ENCODE results near the gene WASF1. TPM values are rescaled to one million over a fixed set of nuclear protein-coding genes. Genes with fewer than 3 reads are reported as not detected.

WASF1 gene
- total RNA-seq, 3 donors from 2014 or later, result 11.4 to 19.7 (median 12.3) TPM

DNA sequence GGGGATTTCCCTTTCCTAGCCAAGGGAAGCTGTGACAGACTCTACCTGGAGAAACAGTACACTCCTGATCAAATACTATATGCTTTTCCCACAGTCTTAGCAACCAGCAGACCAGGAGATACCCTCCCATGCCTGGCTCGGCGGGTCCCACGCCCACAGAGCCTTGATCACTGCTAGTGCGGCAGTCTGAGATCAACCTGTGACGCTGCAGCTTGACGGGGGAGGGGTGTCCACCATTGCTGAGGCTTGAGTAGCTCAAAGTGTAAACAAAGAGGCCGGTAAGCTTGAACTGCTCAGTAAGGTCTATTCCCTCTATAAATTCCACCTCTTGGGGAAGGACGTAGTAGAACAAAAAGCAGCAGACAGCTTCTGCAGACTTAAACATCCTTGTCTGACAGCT, 63.2 kb downstream of the WASF1 start:
- no peaks in the 10 kb centered on the region for H3K4me1 ChIP-seq
- TF ChIP-seq POLR2A (IDR thresholded peaks at IDR 0.05) (no peak), POLR2AphosphoS5 (IDR thresholded peaks at IDR 0.05) (no peak)
- TF ChIP-seq, protein P1, sequence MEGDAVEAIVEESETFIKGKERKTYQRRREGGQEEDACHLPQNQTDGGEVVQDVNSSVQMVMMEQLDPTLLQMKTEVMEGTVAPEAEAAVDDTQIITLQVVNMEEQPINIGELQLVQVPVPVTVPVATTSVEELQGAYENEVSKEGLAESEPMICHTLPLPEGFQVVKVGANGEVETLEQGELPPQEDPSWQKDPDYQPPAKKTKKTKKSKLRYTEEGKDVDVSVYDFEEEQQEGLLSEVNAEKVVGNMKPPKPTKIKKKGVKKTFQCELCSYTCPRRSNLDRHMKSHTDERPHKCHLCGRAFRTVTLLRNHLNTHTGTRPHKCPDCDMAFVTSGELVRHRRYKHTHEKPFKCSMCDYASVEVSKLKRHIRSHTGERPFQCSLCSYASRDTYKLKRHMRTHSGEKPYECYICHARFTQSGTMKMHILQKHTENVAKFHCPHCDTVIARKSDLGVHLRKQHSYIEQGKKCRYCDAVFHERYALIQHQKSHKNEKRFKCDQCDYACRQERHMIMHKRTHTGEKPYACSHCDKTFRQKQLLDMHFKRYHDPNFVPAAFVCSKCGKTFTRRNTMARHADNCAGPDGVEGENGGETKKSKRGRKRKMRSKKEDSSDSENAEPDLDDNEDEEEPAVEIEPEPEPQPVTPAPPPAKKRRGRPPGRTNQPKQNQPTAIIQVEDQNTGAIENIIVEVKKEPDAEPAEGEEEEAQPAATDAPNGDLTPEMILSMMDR (IDR thresholded peaks at IDR 0.05), result no peak
- no peaks in the 10 kb centered on the region for H3K36me3 ChIP-seq
- no peak overlapping the region for H3K4me3 ChIP-seq
- H3K27ac ChIP-seq, result no peak overlapping the region
- DNase-seq (ENCODE audit: low spot score in 2 of 2), result no peak
- intact Hi-C loops (cut with DNase I; ENCODE audit: low total_unique reads), result no loop called here
- H3K27me3 ChIP-seq, result no peaks in the 10 kb centered on the region
- H3K9me3 ChIP-seq, result no peaks in the 10 kb centered on the region

DNA sequence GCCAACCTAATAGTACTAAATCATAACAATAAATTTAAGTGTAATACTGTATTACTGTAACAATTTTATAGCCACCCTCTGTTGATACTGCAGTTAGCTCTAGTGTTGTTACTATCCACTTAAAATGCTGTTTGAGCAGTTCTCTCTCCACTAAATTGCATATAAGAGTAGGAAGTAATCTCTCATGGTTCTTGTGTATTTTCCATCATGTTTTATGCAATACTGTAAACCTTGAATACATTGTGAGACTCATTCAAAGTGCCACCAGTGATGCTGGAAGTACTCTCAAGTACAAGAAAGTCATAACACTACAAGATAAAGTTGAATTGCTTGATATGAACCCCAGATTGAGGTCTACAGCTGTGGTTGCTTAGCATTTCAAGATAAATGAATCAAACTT, 65.5 kb downstream of the WASF1 start:
- no peaks in the 10 kb centered on the region for H3K4me1 ChIP-seq
- no peak overlapping the region for H3K4me3 ChIP-seq
- intact Hi-C loops (cut with DNase I; ENCODE audit: low total_unique reads), result no loop called here
- H3K9me3 ChIP-seq, result no peaks in the 10 kb centered on the region
- H3K36me3 ChIP-seq, result no peaks in the 10 kb centered on the region
- H3K27me3 ChIP-seq, result no peaks in the 10 kb centered on the region
- DNase-seq (ENCODE audit: low spot score in 2 of 2), result no peak
- TF ChIP-seq POLR2AphosphoS5 (IDR thresholded peaks at IDR 0.05) (no peak), POLR2A (IDR thresholded peaks at IDR 0.05) (no peak)
- TF ChIP-seq, protein P1 (IDR thresholded peaks at IDR 0.05), result no peak
- no peak overlapping the region for H3K27ac ChIP-seq

DNA sequence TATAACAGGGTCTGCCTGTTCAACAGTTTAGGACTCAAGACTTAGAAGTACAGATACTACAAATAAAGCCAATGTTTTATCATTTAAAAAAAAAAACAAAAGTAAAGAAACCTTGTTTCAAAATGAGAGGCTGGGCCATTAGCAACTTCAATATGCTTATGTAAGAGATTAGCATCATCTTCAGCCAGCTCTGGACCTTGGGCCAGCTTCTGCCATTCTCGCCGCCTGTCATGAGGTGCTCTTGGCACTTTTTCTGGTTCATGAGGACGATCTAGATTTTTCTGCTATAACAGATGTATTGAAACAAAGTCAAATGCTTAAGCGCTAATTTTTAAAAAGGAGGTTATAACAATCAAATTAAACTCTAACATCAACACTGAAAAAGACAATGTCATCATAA, 74.2 kb downstream of the WASF1 start:
- TF ChIP-seq POLR2A (IDR thresholded peaks at IDR 0.05) (no peak), POLR2AphosphoS5 (IDR thresholded peaks at IDR 0.05) (no peak)
- TF ChIP-seq, protein P1 (IDR thresholded peaks at IDR 0.05), result no peak

DNA sequence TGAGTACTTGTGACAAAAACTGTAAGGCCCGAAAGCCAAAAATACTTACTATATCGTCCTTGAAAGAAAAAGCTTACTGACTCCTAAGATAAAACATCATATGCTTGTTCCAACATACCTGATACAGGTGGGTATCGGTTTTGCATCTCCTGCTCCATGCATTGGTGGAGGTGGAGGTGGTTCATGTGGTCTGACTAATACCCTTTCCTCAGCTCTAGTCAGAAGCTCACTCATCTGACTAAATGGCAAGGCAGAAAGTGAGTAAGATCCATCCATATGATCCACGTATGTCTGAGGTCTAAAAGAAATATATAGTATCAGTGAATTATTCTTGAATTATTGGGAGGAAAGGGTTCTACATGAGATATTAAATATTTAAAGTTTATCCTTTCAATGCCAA, 76.2 kb downstream of the WASF1 start:
- intact Hi-C loops (cut with DNase I; ENCODE audit: low total_unique reads), result no loop called here

More for the DNA sequence above, 74.2 kb downstream of the WASF1 start:
- no peak for DNase-seq (ENCODE audit: low spot score in 2 of 2)
- H3K4me3 ChIP-seq, result no peak overlapping the region
- no peak overlapping the region for H3K27ac ChIP-seq
- no peaks in the 10 kb centered on the region for H3K36me3 ChIP-seq
- no peaks in the 10 kb centered on the region for H3K27me3 ChIP-seq
- no peaks in the 10 kb centered on the region for H3K4me1 ChIP-seq
- H3K9me3 ChIP-seq, result no peaks in the 10 kb centered on the region
- intact Hi-C loops (cut with DNase I; ENCODE audit: low total_unique reads), result no loop called here

DNA sequence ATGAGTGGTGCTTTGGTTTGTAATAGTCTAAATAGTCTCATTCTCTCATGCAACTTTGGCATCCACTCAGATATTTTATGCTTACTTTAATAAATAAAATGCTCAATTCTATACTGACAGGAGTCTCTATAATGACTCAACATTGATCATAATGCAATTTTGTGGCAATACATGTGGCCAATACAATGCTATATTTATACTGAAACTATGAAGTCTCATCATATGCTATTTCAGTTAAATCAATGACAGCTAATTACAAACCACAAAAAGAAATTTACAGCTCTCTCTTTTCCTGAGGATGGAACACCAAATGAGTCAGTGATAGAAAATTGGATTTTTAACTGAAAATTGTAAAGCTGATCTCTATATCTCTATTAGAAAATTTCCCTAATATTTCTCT, 77.1 kb downstream of the WASF1 start:
- Histone ChIP-seq H3K36me3 (no peaks in the 10 kb centered on the region), H3K4me1 (no peaks in the 10 kb centered on the region)
- intact Hi-C loops (cut with DNase I; ENCODE audit: low total_unique reads), result no loop called here

More for the DNA sequence above, 76.2 kb downstream of the WASF1 start:
- no peaks in the 10 kb centered on the region for H3K4me1 ChIP-seq
- H3K4me3 ChIP-seq, result no peak overlapping the region
- TF ChIP-seq POLR2AphosphoS5 (IDR thresholded peaks at IDR 0.05) (no peak), POLR2A (IDR thresholded peaks at IDR 0.05) (no peak)
- TF ChIP-seq, protein P1 (IDR thresholded peaks at IDR 0.05), result no peak
- no peak for DNase-seq (ENCODE audit: low spot score in 2 of 2)
- H3K9me3 ChIP-seq, result no peaks in the 10 kb centered on the region
- H3K36me3 ChIP-seq, result no peaks in the 10 kb centered on the region
- H3K27me3 ChIP-seq, result no peaks in the 10 kb centered on the region
- no peak overlapping the region for H3K27ac ChIP-seq

More for the DNA sequence above, 77.1 kb downstream of the WASF1 start:
- no peak overlapping the region for H3K4me3 ChIP-seq
- H3K27ac ChIP-seq, result no peak overlapping the region
- no peaks in the 10 kb centered on the region for H3K27me3 ChIP-seq
- no peak for TF ChIP-seq POLR2A (IDR thresholded peaks at IDR 0.05)
- TF ChIP-seq POLR2AphosphoS5 (IDR thresholded peaks at IDR 0.05), result no peak
- TF ChIP-seq, protein P1 (IDR thresholded peaks at IDR 0.05), result no peak
- H3K9me3 ChIP-seq, result no peaks in the 10 kb centered on the region
- DNase-seq (ENCODE audit: low spot score in 2 of 2), result no peak
